GM23338 (cell line): ENCODE results near the gene WDR1. TPM values are rescaled to one million over a fixed set of nuclear protein-coding genes. Genes with fewer than 3 reads are reported as not detected.

ENCODE experiments used
- ATAC-seq: fragments of 200-7000 bp; cut with Tn5 transposase; 3 replicates; pipeline ENCODE4 v1.9.1; 2020
- DNase-seq: peaks from one replicate; pipeline ENCODE4 v3.0.0-alpha.2; 2015; ENCODE audit warnings: low spot score
- H2AFZ ChIP-seq: fragments of 200-600 bp; sonication (generic); 2 replicates; pipeline ENCODE4 v1.8.0; 2016; ENCODE audit warnings: antibody characterized with exemption, mild to moderate bottlenecking, moderate library complexity
- H3F3A ChIP-seq: fragments of 200-600 bp; sonication (generic); replicated peaks from 2 replicates; pipeline ENCODE4 v1.8.0; 2017; ENCODE audit warnings: antibody characterized with exemption, mixed run types, low read depth
- H3K27ac ChIP-seq: fragments of 200-600 bp; sonication (generic); 2 replicates; pipeline ENCODE4 v1.6.1; 2016; ENCODE audit warnings: low read depth
- H3K27me3 ChIP-seq: fragments of 200-600 bp; sonication (generic); 2 replicates; pipeline ENCODE4 v1.8.0; 2016; ENCODE audit warnings: mild to moderate bottlenecking, mixed run types, moderate library complexity; ENCODE audit not compliant: insufficient read depth
- H3K36me3 ChIP-seq: fragments of 200-600 bp; sonication (generic); 2 replicates; pipeline ENCODE4 v1.8.0; 2016; ENCODE audit warnings: mild to moderate bottlenecking; ENCODE audit not compliant: insufficient read depth
- H3K4me1 ChIP-seq: fragments of 200-600 bp; sonication (generic); 2 replicates; pipeline ENCODE4 v1.8.0; 2016; ENCODE audit warnings: mild to moderate bottlenecking, moderate library complexity; ENCODE audit not compliant: insufficient read depth
- H3K4me2 ChIP-seq: fragments of 200-600 bp; sonication (generic); 2 replicates; pipeline ENCODE4 v1.7.1; 2017; ENCODE audit warnings: mixed run types
- H3K4me3 ChIP-seq: fragments of 200-600 bp; sonication (generic); 2 replicates; pipeline ENCODE4 v1.6.1; 2016; ENCODE audit warnings: mixed run types
- H3K79me2 ChIP-seq: fragments of 200-600 bp; sonication (generic); replicated peaks from 2 replicates; pipeline ENCODE4 v1.8.0; 2017; ENCODE audit warnings: mild to moderate bottlenecking; ENCODE audit not compliant: insufficient read depth
- H3K9me2 ChIP-seq: fragments of 200-600 bp; sonication (generic); 2 replicates; pipeline ENCODE4 v1.8.0; 2017; ENCODE audit not compliant: insufficient read depth
- H4K20me1 ChIP-seq: fragments of 200-600 bp; sonication (generic); replicated peaks from 2 replicates; pipeline ENCODE4 v1.8.0; 2017; ENCODE audit warnings: mild to moderate bottlenecking; ENCODE audit not compliant: insufficient read depth
- H3K27ac Mint-ChIP-seq: 2 replicates; pipeline ENCODE4 v1.8.0; 2020; ENCODE audit warnings: inconsistent platforms, mild to moderate bottlenecking, moderate library complexity, mixed read lengths
- H3K27me3 Mint-ChIP-seq: 3 replicates; pipeline ENCODE4 v1.8.0; 2022; ENCODE audit warnings: low read depth, mild to moderate bottlenecking, moderate library complexity, mixed read lengths, inconsistent platforms; ENCODE audit not compliant: insufficient read depth, poor library complexity
- H3K36me3 Mint-ChIP-seq: 3 replicates; pipeline ENCODE4 v1.8.0; 2021; ENCODE audit warnings: low read depth, mild to moderate bottlenecking, inconsistent platforms, moderate library complexity, mixed read lengths
- H3K4me1 Mint-ChIP-seq: 3 replicates; pipeline ENCODE4 v1.8.0; 2020; ENCODE audit warnings: mild to moderate bottlenecking, inconsistent platforms, mixed read lengths
- H3K4me3 Mint-ChIP-seq: 3 replicates; pipeline ENCODE4 v1.8.0; 2021; ENCODE audit warnings: moderate library complexity, mild to moderate bottlenecking, inconsistent platforms, mixed read lengths
- H3K9me3 Mint-ChIP-seq: 3 replicates; pipeline ENCODE4 v1.8.0; 2020; ENCODE audit warnings: moderate library complexity, mild to moderate bottlenecking, inconsistent platforms, mixed read lengths
- CTCF ChIP-seq, 2 experiments: fragments of 200-600 bp in 1 of 2; sonication (generic) in 1 of 2; conservative IDR thresholded peaks; 2 replicates each; pipeline versions ENCODE4 v1.5.1 to v1.6.1; 2016 to 2017; ENCODE audit warnings: antibody characterized with exemption in 2 of 2, low read depth in 2 of 2, mild to moderate bottlenecking in 2 of 2, moderate library complexity in 1 of 2
- EZH2phosphoT487 ChIP-seq: fragments of 200-600 bp; sonication (generic); IDR thresholded peaks from one replicate; pipeline ENCODE4 v1.8.1; 2018; ENCODE audit warnings: antibody characterized with exemption; ENCODE audit not compliant: unreplicated experiment
- NANOG ChIP-seq: IDR thresholded peaks from 2 replicates; pipeline ENCODE4 v1.6.1; 2016; ENCODE audit warnings: antibody characterized with exemption, borderline replicate concordance
- POLR2AphosphoS5 ChIP-seq: IDR thresholded peaks from 2 replicates; pipeline ENCODE4 v1.6.1; 2016; ENCODE audit warnings: antibody characterized with exemption, low read depth
- REST ChIP-seq: IDR thresholded peaks from one replicate; pipeline ENCODE4 v1.6.1; 2018; ENCODE audit warnings: antibody characterized with exemption; ENCODE audit not compliant: unreplicated experiment
- STAT1 ChIP-seq: IDR thresholded peaks from one replicate; pipeline ENCODE4 v1.6.1; 2016; ENCODE audit warnings: antibody characterized with exemption; ENCODE audit not compliant: unreplicated experiment
- ZNF114 ChIP-seq: fragments of 250-450 bp; sonication (Bioruptor Pico); IDR thresholded peaks from 2 replicates; pipeline ENCODE4 v1.5.0; 2020; ENCODE audit warnings: mild to moderate bottlenecking, moderate library complexity
- ZNF462 ChIP-seq: fragments of 250-450 bp; sonication (Bioruptor Pico); IDR thresholded peaks from 2 replicates; pipeline ENCODE4 v1.5.0; 2020; ENCODE audit warnings: mild to moderate bottlenecking, moderate library complexity
- polyA plus RNA-seq: library from polyadenylated mRNA; unstranded; fragments of >200 nt; fragmentation: Nextera tagmentation; extraction: Ambion mirVana; gene quantifications from 2 replicates; pipeline ENCODE4 v1.2.1, GENCODE V29; 2016
- total RNA-seq: library from RNA; depleted of rRNA; stranded (reverse); fragments of >200 nt; shearing (Covaris generic); gene quantifications from 2 replicates; pipeline ENCODE4 v1.2.3, GENCODE V29; 2014

Gene WDR1
- total and polyA plus RNA-seq, 2 experiments from 2014 or later: 93.2 to 248 TPM

GRCh38 chr4:10083861-10084641, 32.5 kb downstream of the WDR1 start:
- Histone ChIP-seq H3K27me3 (no peaks in the 10 kb centered on the region), H3K4me2 (no peak overlapping the region), H3K9me2 (no peaks in the 10 kb centered on the region), H3K27ac (no peak overlapping the region), H2AFZ (no peak overlapping the region), H3K4me1 (no peaks in the 10 kb centered on the region), H3K4me3 (no peak overlapping the region), H3K79me2 (peaks cover 5% of the 10 kb centered on the region), H4K20me1 (peaks cover 6% of the 10 kb centered on the region; the same call in 1 of the 2 replicates), H3K36me3 (peaks cover 46% of the 10 kb centered on the region), H3F3A (no peaks in the 10 kb centered on the region)
- DNase-seq (no peak), ATAC-seq (no peak)
- H3K27me3 Mint-ChIP-seq: peaks cover 7% of the 10 kb centered on the region
- no peaks in the 10 kb centered on the region for H3K4me1 Mint-ChIP-seq
- TF ChIP-seq EZH2phosphoT487 (no peak), CTCF (conservative IDR thresholded peaks at IDR 0.05; ENCODE audit: low read depth in 2 of 2) (no peak), STAT1 (no peak)
- peaks cover 94% of the 10 kb centered on the region for H3K36me3 Mint-ChIP-seq
- no peak overlapping the region for H3K4me3 Mint-ChIP-seq
- no peaks in the 10 kb centered on the region for H3K9me3 Mint-ChIP-seq
- no peak overlapping the region for H3K27ac Mint-ChIP-seq

GRCh38 chr4:10083331-10083771, 33.2 kb downstream of the WDR1 start:
- Mint-ChIP-seq H3K9me3 (no peaks in the 10 kb centered on the region), H3K27me3 (peaks cover 7% of the 10 kb centered on the region), H3K27ac (no peak overlapping the region), H3K36me3 (peaks cover 94% of the 10 kb centered on the region), H3K4me3 (no peak overlapping the region), H3K4me1 (no peaks in the 10 kb centered on the region)
- no peaks in the 10 kb centered on the region for H3K9me2 ChIP-seq
- ATAC-seq (no peak), DNase-seq (no peak)
- no peaks in the 10 kb centered on the region for H3K27me3 ChIP-seq
- H3F3A ChIP-seq: no peaks in the 10 kb centered on the region
- no peak overlapping the region for H3K27ac ChIP-seq
- H3K4me3 ChIP-seq: no peak overlapping the region
- H3K79me2 ChIP-seq: peaks cover 2% of the 10 kb centered on the region
- no peak overlapping the region for H3K4me2 ChIP-seq
- H4K20me1 ChIP-seq: no peaks in the 10 kb centered on the region; the same call in 1 of the 2 replicates
- H3K4me1 ChIP-seq: no peaks in the 10 kb centered on the region
- peaks cover 42% of the 10 kb centered on the region for H3K36me3 ChIP-seq
- no peak overlapping the region for H2AFZ ChIP-seq
- TF ChIP-seq STAT1 (no peak), ZNF462 (CRISPR knock-in tag) (no peak), ZNF114 (CRISPR knock-in tag) (no peak), NANOG (no peak), EZH2phosphoT487 (no peak), POLR2AphosphoS5 (no peak), REST (no peak)
